HG03457 (cell line): ENCODE data around the gene RUNX3.
A peak's percentile ranks its signal among the peaks of the same experiment; 100 is the strongest.

ENCODE experiments used
- ATAC-seq: cut with Tn5 transposase; IDR thresholded peaks from one replicate; pipeline ENCODE4 v1.9.1; 2021; ENCODE audit warnings: moderate number of reproducible peaks; ENCODE audit not compliant: unreplicated experiment

RUNX3 gene

DNA sequence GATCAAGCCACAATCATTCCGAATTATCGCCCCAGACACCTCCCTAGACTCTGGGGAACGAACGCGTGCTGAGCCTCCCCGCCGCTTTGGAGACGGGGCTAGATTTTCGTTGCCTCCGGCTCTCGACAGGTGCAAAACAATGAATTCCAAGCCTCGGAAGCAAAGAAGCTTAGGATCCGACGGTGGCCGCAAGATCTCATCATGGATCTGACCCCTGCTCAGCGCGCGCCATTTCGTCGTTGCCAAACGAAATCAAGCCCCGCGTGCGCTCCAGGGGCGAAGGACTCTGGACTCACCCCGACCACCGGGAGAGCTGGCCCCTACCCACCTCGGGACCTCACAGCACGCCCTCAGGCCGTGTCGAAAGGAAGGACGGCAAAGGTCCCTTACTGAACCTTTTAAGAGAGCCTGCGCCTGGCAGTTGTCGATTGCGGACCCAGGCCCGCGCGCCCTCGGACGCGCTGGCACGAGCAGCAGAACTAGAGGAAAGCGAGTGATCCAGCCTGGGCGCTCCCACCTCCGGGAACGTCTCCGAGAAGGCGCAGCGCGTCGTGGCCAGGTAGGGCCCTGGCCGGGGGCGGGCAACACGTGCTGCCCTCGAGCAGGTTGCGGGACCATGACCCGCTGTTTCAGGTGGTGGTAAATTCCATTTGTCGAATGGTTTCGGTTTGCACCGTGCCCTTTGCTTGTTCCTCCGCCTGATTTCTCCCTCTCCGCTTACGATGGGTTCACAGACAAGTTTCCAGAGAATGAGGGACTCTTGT lies 1.6 kb upstream of the RUNX3 start:
- no peak for ATAC-seq

DNA sequence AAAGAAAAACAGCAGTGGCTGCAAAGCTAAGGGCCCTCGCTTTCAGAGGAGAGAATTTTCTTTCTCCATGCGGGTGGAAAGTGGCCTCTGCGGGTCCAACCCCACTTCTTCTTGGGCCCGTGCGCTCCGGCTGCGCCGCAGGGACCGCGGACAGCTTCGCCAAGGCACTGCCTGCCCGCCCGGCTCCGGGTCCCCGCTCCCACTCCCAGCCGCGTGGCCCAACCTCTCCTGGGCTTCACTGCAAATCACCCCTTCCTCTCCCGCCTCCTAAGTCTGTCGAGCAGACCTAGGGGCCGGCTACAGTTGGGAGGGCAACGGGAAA lies 1.0 kb upstream of the RUNX3 start:
- ATAC-seq = no peak

DNA sequence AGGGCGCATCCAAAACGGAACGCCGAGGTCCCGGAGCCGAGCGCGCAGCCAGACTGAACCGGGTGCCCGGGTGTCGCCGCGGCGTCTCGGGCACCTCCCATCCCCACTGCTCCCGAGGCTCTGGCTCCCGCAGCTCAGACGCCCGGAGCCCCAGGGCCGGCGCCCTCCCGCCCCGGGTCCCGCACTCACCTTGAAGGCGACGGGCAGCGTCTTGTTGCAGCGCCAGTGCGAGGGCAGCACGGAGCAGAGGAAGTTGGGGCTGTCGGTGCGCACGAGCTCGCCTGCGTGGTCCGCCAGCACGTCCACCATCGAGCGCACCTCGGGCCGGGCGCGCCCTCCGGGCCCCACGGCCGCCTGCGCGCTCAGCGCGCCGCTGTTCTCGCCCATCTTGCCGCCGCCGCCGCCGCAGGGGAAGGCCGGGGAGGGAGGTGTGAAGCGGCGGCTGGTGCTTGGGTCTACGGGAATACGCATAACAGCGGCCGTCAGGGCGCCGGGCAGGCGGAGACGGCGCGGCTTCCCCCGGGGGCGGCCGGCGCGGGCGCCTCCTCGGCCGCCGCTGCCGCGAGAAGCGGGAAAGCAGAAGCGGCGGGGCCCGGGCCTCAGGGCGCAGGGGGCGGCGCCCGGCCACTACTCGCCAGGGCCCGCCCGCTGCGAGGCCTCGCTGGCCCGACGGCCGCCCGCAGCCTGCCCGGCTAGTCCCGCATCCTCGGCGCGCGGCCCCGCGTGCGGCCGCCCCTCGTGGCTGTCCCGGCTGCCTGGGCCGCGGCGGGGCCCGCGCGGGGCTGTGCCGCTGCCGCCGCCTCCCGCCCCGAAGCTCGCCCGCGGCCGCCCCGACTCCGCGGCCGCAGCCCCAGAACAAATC lies 447 bp downstream of the RUNX3 start:
- peak; percentile 10 for ATAC-seq

DNA sequence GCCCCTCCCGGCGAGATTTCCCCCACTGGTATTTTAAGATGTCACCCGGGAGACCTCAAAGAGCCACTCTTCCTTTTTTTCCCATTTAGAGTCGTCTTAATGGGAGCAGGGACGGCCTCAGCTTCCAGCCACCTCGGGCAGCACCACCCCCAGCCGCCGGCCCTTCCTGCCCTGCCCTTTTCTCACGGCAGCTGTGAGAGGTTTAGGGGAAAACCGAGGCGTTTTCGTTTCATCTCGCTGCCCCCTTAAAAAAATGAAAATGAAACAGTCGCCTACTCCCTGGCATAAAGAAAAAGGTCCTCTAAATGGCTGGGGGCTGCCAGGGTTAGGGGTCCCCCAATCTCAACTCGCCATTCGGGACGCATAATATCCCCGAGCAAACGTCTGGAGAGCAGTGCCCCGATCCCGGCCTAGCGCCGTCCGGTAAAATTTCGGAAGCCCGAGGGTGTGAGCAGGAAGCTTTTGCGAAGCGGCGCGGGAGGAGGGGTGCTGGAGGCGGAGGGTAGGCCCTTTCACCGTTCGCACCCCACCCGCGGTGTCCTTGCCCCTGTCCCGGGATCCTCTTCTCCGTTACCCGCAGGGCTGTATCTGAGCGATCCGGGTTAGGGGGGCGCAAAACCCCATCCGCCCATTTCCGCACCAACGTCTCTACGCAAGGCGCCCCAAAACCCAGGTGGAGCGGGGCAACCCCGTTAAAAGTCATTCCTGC lies 1.2 kb downstream of the RUNX3 start:
- no peak for ATAC-seq

DNA sequence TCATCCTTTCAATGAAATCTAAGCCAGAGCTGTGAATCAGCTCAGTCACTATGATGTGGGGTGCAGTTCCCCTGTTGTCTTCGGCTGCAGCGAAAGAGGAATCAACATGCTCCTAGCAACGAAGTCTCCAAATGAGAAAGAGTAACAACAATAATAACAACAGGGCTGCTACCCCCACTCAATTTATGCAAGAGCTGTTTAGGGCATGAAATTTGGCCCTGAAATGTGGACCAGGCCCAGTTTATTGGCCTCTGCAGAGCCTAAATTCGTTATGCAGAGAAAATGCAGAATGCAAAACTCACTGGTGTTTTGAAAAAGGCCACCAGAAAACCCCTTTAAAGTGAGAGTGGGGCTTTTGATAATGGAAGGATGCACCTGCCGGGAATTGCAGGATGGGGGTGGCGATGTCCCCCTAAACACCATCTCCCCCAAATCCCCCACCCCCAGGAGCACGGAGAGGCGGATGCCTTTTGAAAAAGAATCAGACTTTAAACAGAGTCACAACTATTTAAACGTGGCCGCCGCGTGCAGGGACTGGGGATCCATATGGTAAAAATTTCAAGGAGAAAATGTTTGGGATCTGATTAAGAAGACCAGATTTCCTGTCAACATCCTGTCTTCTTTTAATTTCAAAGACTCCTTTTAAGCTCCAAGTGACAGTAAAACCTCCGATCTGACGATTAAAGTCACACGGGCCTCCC lies 1.9 kb downstream of the RUNX3 start:
- no peak for ATAC-seq

DNA sequence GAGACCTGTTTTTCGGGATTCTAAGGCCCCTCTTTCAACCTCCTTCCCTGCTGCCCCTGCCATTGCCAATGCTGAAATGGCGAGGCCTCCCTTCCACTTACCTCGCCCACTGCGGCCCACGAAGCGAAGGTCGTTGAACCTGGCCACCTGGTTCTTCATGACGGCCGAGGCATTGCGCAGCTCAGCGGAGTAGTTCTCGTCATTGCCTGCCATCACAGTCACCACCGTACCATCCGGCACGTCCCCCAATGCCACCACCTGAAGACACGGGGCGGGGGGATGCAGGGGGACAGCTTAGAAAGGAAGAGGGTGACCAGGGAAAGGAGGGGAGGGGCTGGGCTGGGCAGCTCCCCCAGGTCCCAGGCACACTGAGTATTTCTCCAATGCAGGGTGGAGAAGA lies 2.6 kb downstream of the RUNX3 start:
- no peak for ATAC-seq

DNA sequence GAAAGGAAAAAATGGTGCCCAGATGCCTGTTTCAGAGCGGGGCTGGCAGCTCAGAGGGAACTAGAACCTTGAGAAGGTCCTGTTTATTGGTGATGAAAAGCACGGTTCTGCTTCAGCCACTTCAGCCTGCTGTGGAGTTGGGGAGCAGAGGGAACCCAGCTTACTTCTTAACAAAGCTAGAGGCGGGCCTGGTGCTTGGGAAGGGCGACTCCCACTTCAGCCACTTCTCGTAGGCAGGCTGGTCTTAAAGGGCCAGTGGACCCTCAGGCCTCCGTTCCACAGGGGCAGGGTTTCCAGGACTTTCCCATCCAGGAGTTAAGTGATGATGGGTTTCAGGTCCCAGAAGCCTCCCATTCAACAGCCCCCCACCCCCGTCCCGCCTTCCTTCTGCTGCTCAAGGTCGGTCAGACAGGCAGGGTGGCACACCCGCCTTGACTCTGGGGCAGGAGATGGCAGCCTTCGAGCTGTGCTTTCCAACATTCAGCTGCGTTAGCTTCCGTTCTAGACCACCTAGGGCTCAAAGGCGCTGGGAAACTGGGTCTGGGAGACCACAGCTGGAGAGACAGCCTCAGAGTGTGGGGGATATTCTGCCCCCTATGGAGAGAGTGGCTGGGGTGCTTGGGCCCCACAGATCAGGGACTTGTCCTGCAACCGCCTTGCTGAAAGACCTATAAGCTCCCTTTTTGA lies 3.4 kb downstream of the RUNX3 start:
- ATAC-seq = no peak

DNA sequence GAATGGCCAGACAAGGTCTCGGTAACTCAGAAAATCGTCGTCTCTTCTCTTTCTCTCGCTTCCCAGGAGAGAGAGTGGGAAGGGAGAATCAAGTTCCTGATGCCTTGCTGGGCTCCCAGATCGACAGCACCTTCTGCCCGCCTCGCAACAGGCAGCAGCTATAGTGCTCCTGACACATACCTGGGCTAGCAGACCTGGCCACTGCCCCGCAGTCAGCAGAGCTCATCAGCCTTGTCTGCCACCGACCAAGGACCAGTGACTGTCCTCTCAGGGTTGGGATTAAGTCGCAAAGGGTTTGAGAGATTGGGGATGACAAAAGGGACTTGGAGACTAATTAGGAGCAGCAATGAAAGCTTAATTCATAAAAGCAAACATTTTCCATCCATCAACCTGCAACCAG lies 4.1 kb downstream of the RUNX3 start:
- no peak for ATAC-seq

DNA sequence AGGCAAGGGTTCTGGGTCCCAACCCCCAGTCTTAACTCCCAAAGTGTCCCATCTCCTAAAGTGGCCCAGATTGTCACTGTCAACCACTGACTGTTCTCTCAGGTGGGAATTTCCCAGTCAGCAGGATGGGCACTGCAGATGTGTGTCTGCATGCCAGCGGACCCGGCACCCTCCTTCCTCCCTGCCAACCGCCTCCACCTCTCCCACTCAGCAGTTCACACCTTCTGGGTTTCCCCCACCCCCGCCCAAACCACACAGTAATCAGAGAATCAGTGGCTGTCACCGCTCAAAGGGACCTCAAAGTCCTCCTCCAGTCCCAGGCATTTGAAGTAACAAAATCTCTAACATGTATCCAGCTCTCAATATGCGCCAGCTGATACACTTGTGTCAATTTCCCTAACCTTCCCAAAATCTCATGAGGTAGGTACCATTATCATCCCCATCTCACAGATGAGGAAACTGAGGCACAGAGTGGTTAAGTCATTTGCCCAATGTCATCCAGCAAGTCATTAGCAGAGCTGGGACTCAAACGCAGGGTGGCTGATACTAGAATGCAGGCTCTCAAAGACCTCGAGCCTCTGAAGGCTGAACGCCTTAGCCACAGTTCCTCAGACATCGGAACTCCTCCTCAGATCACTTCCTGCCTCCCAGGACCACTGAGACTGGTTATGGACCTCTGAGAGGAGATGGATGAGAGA lies 4.8 kb downstream of the RUNX3 start:
- ATAC-seq = no peak

DNA sequence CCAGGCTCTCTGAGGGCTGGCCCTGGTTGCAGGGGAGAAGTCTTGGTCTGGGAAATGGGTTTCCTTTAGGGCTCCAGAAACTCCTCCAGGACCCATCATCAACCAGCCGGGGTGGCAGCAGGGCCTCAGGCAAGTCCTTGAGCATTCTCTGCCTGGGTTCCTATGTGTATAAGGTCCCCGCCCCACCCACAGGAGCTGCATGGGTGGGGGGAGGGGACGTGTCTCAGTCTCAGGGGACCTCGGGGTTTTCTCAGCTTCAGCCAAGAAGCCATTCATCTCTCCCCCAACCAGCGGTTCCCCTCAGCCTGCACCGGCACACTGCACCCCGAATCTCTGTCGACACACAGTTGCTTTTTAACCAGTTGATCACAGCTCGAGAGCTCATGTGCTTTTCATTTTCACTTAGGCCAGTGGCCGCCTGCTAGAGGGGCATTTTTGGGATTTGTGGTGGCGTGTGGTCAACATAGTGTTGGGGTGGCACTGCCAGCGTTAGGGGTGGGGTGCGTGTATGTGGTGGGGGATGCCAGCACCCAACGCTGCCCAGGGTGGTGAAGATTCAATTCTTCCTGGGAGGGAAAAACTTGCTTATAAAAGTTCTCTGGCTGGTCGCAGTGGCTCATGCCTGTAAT lies 6.5 kb downstream of the RUNX3 start:
- ATAC-seq = no peak

DNA sequence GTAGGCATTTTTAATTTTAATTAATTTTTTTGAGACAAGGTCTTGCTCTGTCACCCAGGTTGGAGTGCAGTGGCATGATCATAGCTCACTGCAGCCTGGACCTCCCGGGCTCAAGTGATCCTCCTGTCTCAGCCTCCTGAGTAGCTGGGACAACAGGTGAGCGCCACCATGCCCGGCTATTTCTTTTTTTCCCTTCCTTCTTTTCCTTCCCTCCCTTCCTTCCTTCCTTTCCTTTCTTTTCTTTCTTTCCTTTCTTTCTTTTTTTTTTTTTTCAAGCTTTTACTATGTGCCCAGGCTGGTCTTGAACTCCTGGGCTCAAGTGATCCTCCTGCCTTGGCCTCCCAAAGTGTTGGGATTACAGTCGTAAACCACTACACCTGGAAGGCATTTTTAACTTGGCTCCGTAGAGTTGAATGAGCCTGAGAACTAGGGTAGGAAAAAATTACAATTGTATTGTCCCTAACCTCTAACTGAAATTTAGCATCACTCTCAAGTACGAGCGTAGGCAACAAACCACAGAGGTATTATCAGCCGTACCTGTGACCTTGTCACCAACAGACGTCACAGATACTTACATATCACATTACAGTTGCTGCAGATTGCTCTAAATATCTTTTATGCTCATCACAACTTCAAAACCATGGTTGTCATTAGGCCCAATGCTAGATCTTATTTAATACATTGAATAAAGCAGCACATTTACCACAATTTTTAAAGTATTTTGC lies 8.0 kb downstream of the RUNX3 start:
- no peak for ATAC-seq

DNA sequence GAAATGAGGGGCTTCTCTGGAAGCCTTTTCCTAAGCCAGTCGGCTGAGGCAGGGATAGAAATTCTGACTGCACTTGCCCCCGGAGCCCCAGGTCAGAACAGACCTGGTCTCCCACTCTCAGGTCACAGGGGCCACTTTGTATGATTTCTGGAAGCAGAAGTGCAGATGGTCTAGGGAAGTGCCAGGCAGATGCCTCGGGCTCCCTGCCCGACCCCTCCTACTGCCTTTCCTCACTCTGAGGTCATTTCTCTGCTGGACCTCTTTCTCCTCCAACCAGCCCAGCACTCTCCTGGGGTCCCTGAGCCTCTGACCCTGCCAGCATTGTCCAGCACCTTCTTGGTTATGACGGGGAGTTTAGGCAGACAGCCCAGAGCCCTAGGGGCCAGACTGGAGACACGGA lies 8.7 kb downstream of the RUNX3 start:
- ATAC-seq = no peak

DNA sequence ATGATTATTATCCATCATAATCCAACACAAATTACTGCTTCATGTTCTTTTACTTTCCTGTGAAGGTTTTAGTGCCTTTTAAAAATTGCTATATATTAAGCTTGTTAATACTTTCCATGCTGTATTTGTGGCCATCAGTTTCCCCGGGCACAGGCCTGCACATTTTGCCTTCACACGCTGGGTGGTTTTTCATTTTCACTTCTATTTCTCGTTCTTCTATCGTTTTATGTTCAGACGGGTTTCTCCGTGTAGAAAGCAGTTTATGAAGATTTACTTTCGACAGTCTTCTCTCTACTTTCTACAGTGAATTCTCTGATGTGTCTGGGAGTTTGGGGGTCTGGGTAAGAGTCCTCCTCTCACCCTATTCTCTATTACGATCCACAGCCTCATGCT lies 9.5 kb downstream of the RUNX3 start:
- no peak for ATAC-seq

DNA sequence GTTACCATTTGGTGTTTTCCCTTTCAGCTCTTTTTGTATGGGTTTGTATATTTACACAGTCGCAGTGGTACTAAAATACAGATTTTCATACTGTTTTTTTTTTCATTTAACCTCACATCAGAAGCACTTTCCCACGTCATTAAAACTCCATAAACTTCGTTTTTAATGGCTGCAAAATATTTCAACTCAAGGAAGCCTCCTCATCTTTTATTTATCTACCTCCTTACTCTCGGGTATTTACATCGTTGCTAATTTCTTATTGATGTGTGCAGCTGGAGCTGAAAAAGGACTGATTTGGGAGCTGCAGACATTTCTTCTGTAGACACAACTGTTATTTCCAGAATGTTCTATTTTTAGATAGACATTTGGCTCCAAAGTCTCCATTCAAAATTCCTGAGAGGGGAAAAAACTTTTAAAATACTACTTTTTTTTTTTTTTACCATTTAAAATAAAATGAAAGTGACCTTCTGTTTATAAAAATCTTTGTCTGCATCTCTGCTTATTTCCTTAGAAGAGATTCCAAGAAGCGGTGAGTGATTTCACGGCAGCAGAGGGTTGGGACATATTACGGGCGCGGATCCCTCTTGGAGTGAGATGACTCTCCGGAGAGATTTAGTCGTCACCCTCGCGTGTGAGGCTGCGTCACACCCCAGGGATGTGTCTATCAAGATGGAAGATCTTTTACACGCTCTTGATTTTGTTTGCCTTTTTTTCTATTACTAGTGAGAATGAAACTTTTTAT lies 10.1 kb downstream of the RUNX3 start:
- ATAC-seq = no peak

DNA sequence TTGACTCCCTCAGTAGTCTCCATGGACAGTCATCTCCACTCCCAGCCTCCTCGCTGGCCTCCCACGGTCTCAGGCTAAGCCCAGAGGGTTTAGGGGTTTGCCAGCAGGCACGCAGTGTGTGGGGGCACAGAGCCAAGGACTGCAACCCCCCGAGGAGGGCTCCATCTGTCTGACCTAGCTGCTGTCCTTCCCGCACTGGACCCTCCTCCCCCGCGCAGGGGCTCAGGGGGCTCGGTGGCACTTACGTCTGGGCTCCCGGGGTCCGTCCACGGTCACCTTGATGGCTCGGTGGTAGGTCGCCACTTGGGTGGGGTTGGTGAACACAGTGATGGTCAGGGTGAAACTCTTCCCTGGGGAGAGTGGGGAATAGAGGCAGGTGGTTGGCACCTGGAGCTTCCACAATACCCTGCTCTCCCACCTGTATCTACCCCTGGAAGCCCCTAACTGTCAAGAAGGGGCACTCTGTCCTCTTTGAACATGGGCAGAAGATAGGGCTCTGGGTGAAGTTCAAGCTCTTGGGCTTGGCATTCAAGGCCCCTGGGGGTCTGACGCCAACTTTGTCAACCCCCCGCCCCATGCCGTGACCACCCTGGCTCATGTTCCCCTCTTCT lies 11.0 kb downstream of the RUNX3 start:
- no peak for ATAC-seq

DNA sequence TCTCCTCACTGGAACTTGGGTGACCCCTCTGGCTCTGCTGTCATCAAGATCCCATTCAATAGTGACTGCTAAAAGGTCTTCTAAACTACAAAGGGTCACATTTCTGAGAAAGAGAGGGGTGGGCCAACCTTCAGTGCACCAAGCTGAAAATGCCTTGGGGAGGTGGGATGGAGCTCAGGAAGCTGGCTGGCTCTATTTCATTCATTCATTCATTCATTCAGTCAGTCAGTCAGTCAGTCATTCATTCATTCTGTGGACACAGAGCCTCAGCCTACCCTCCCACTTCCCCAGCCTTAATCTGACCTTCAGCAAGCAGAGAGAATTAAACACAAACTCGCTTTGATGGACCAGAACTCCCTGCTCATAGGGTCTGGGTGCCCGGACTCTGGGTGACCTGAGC lies 11.7 kb downstream of the RUNX3 start:
- ATAC-seq = no peak

DNA sequence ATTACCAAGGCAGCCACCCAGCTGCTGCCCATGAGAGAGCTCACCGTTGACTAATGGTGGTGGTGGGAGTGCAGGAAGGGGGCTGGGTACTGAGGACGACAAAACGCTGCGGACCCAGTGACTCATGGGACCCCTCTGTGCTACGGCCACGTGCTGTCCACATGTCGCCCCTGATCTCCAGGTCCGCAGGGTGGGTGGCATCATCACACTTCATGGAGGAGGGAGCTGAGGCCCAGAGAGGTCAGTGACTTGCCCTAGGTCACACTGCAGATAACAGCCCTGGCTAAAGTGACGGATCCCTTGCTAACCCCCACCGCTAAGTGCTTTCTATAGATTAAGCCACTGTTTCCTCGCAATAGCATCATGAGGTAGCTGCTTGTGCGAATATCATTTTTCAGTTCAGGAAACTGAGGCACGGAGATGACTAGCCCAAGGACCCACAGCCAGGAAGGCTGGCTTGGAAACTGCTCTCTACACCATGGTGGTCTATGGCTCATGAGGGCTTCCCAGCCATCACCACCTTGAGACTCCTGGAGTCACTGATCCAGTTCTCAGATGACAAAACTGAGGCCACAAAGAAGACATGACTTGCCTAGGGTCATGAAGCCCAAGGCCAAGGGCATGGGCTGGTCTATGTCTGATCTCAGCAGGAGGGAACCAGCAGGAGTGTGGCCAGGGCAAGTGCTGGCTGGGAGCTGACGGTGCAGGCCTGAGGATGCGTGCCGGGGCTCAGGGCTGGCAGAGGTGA lies 12.6 kb downstream of the RUNX3 start:
- ATAC-seq = no peak
